ENCODE results near the gene C2orf68. TPM values are rescaled to one million over a fixed set of nuclear protein-coding genes. Genes with fewer than 3 reads are reported as not detected.

The C2orf68 gene
- total and polyA plus RNA-seq, 2 of the 13 experiments (the other 11 are each of a cell fraction or from before 2014, with no cell fraction given), result 47.1 to 77.4 TPM

DNA sequence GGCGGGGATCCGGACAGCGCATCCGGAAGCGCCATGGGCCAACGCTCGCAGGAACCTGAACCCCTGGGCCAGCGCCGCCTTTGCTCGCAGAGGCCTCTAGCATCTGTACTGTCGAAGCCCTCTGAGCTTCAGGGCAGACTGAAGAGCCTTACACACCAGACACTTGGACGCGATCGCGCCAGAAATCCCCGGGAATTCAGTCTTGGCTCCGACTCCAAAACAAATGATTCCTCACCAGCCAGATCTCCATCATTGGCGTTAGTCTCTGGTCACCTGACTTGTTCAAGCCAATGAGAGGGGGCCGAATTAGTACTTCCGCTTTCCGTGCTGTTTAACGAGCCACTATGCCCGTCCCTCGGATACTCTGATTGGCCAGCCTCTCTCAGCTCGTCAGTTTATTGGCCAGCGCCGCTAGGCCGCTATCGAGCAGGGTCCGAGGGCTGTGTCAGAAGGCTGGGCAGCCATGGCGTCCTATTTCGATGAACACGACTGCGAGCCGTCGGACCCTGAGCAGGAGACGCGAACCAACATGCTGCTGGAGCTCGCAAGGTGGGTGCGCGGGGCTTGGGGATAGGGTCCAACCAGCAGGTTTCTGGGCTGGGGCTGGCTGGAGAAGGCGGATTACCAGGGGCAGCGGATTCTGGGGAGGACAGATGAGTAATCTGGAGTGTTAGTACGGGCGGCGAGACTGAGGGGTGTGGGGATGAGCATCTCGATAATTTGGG lies 16.4 kb downstream of the C2orf68 start, which contains the start of gene RNF181 (continued):
- no peak for TF ChIP-seq MIER3 (CRISPR knock-in tag; IDR thresholded peaks at IDR 0.05; ENCODE audit: borderline replicate concordance)
- TF ChIP-seq SSRP1 (CRISPR knock-in tag; IDR thresholded peaks at IDR 0.05), result no peak
- 0 out of 2 replicates have a peak, but pooled peaks have one; percentile 47 for TF ChIP-seq MTF2 (CRISPR knock-in tag; IDR thresholded peaks at IDR 0.05; ENCODE audit: borderline replicate concordance)
- no peak; the same call in 1 of the 2 replicates for TF ChIP-seq ZSCAN22 (CRISPR knock-in tag; IDR thresholded peaks at IDR 0.05)
- TF ChIP-seq JUN (CRISPR knock-in tag; IDR thresholded peaks at IDR 0.05), result peak; percentile 43; the same call in 1 of the 2 replicates
- TF ChIP-seq ATAD3A (CRISPR knock-in tag; IDR thresholded peaks at IDR 0.05), result no peak
- peak; percentile 87 for TF ChIP-seq MEIS1 (CRISPR knock-in tag; IDR thresholded peaks at IDR 0.05; ENCODE audit: borderline replicate concordance)
- no peak for TF ChIP-seq MLLT10 (CRISPR knock-in tag; IDR thresholded peaks at IDR 0.05)
- TF ChIP-seq ZNF75D (CRISPR knock-in tag; IDR thresholded peaks at IDR 0.05; ENCODE audit: borderline replicate concordance), result no peak
- TF ChIP-seq SALL2 (CRISPR knock-in tag; IDR thresholded peaks at IDR 0.05), result peak; percentile 78
- TF ChIP-seq AGO2 (optimal IDR thresholded peaks at IDR 0.05; ENCODE audit: low read depth, low read length), result peak; percentile 96
- TF ChIP-seq GABPA (IDR thresholded peaks at IDR 0.05; ENCODE audit: low read depth, low read length), result no peak
- peak; percentile 85 for TF ChIP-seq GABPA (CRISPR knock-in tag; IDR thresholded peaks at IDR 0.05; ENCODE audit: low read depth)
- no peak for TF ChIP-seq ZNF841 (CRISPR knock-in tag; IDR thresholded peaks at IDR 0.05; ENCODE audit: borderline replicate concordance)
- TF ChIP-seq SAP130 (CRISPR knock-in tag; IDR thresholded peaks at IDR 0.05; ENCODE audit: low read depth), result peak; percentile 97
- peak; percentile 90; the same call in 1 of the 2 replicates for TF ChIP-seq ZNF350 (CRISPR knock-in tag; IDR thresholded peaks at IDR 0.05; ENCODE audit: borderline replicate concordance, low read depth)
- TF ChIP-seq, protein P1, sequence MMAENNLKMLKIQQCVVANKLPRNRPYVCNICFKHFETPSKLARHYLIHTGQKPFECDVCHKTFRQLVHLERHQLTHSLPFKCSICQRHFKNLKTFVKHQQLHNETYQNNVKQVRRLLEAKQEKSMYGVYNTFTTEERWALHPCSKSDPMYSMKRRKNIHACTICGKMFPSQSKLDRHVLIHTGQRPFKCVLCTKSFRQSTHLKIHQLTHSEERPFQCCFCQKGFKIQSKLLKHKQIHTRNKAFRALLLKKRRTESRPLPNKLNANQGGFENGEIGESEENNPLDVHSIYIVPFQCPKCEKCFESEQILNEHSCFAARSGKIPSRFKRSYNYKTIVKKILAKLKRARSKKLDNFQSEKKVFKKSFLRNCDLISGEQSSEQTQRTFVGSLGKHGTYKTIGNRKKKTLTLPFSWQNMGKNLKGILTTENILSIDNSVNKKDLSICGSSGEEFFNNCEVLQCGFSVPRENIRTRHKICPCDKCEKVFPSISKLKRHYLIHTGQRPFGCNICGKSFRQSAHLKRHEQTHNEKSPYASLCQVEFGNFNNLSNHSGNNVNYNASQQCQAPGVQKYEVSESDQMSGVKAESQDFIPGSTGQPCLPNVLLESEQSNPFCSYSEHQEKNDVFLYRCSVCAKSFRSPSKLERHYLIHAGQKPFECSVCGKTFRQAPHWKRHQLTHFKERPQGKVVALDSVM (CRISPR knock-in tag; IDR thresholded peaks at IDR 0.05), result peak; percentile 63; the same call in 1 of the 2 replicates
- TF ChIP-seq, protein P2, sequence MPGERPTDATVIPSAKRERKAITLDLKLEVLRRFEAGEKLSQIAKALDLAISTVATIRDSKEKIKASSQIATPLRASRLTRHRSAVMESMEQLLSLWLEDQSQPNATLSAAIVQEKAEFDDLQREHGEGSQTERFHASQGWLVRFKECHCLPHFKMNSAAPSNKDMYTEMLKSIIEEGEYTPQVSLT (CRISPR knock-in tag; IDR thresholded peaks at IDR 0.05; ENCODE audit: borderline replicate concordance, low read depth), result no peak
- TF ChIP-seq KLF9 (CRISPR knock-in tag; IDR thresholded peaks at IDR 0.05; ENCODE audit: low read depth), result no peak; the same call in 1 of the 2 replicates
- TF ChIP-seq ZNF619 (CRISPR knock-in tag; IDR thresholded peaks at IDR 0.05), result peak; percentile 94; the same call in 1 of the 2 replicates
- TF ChIP-seq ZNF737 (CRISPR knock-in tag; IDR thresholded peaks at IDR 0.05; ENCODE audit: borderline replicate concordance), result peak; percentile 93
- TF ChIP-seq ZNF124 (CRISPR knock-in tag; IDR thresholded peaks at IDR 0.05), result 0 out of 2 replicates have a peak, but pooled peaks have one; percentile 10
- no peak; the same call in 1 of the 2 replicates for TF ChIP-seq ZNF136 (CRISPR knock-in tag; IDR thresholded peaks at IDR 0.05; ENCODE audit: low read depth)
- TF ChIP-seq ZNF570 (CRISPR knock-in tag; IDR thresholded peaks at IDR 0.05; ENCODE audit: borderline replicate concordance), result no peak
- TF ChIP-seq JDP2 (CRISPR knock-in tag; IDR thresholded peaks at IDR 0.05; ENCODE audit: borderline replicate concordance), result no peak
- TF ChIP-seq POGZ (CRISPR knock-in tag; IDR thresholded peaks at IDR 0.05), result peak; percentile 65; the same call in 1 of the 2 replicates
- no peak for TF ChIP-seq CBX2 (IDR thresholded peaks at IDR 0.05; ENCODE audit: low read depth, low read length)
- TF ChIP-seq CBX2 (CRISPR knock-in tag; IDR thresholded peaks at IDR 0.05; ENCODE audit: low read depth), result no peak
- TF ChIP-seq ZBTB1 (CRISPR knock-in tag; IDR thresholded peaks at IDR 0.05; ENCODE audit: borderline replicate concordance), result no peak
- TF ChIP-seq KLF15 (CRISPR knock-in tag; IDR thresholded peaks at IDR 0.05; ENCODE audit: borderline replicate concordance), result peak; percentile 86; the same call in 1 of the 2 replicates
- TF ChIP-seq RFX1 (IDR thresholded peaks at IDR 0.05), result no peak
